ENCODE data around the gene DDIAS.
"Not testable (repeated sequence)": the region's sequence is repeated elsewhere in the genome, so short reads cannot be mapped to it uniquely, and the experiment has no call there.

The DDIAS gene

DNA sequence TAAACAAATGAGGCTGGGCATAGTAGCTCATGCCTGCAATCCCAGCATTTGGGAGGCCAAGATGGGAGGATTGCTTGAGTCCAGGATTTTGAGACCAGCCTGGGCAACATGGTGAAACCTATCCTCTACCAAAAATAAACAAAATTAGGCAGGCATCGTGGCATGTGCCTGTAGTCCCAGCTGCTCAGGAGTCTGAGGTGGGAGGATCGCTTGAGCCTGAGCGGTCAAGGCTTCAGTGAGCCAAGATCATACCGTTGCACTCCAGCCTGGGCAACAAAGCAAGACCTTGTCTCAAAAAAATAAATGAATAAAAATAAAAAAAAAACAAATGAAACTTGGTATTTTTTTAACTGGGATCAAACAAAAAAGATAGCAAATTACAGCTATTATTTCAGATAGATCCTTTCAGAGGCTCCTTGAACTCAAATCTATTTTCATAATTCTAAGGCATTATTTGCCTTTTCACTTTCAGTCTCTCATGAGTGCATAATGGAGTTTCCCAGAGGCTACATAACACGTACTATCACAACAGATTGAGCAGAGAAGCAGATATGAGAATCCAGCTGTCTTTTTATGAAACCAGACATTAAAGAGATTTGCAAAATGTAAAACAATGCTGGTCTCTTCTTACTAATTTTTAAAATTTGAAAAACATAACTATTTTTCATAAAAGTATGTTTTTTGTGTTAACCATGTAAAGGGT is 23.1 kb downstream of the DDIAS start:
- TF ChIP-seq ZNF274 (IDR thresholded peaks at IDR 0.05; ENCODE audit: low read depth, low read length), result no peak
- H3K4me3 ChIP-seq (ENCODE audit: low read length), result no peak overlapping the region

DNA sequence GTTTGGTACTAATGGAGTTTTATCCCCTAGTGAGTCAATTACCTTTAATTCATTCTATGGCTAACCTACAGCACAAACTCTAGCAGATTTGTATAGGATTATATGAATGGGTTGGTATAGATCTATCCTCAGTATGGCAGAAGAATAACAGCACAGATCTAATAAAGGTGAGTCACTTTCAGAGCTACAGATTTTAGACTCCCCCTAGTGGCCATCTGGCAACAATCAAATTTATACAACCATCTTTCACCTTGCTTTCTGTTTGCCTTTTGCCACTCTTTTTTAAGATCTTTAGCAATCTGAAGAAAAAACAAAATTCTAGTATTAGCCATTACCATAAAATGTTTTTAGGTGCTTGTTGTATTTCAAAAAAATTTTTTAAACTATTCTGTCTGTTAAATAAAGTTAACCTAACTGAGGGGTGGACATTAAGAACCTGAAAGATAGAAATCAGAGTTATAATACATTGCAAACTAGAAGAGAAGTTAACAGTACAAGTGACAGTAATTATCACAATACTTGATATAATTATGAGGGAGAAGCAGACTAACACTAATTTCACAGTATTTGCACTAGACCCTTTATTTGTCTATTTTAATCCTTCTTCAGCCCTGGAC is 25.8 kb downstream of the DDIAS start:
- no peak for TF ChIP-seq ZNF274 (IDR thresholded peaks at IDR 0.05; ENCODE audit: low read depth, low read length)
- no peak overlapping the region for H3K4me3 ChIP-seq (ENCODE audit: low read length)

DNA sequence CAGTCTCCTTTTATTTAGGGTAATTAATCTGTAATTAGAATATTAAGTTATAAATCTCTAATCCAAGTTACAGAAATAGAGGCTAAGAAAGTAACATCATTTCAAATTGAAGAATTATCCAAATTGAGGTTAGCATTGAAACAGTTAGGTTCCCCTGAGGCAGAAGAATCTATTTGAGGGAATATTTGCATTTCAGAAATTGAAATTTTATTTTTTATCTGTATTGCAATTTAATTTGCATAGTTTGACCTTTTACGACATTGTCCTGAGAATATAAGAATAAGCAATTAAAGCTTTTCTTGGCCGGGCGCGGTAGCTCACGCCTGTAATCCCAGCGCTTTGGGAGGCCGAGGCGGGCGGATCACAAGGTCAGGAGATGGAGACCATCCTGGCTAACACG is 27.6 kb downstream of the DDIAS start:
- H3K4me3 ChIP-seq (ENCODE audit: low read length), result no peak overlapping the region
- no peak for TF ChIP-seq ZNF274 (IDR thresholded peaks at IDR 0.05; ENCODE audit: low read depth, low read length)

DNA sequence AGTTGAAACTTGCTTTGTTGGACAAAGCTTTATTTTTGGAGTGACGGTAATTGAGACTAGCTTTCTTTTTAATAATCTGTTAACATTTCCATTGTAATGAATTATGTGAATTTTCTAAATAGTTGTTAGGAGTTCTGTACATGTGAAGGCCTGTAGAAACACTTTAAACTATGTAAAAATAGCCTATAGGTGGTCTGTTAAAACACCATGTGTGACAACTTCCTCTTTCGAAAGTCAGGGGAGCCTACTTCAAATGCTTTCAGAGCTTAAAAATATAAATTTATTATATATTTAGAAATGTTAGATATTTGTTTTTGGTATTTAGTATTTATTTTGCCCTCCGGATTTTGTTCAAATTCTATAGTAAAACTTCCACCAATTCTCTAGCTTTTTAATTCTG is 28.7 kb downstream of the DDIAS start:
- no peak for TF ChIP-seq ZNF274 (IDR thresholded peaks at IDR 0.05; ENCODE audit: low read depth, low read length)
- no peak overlapping the region for H3K4me3 ChIP-seq (ENCODE audit: low read length)

DNA sequence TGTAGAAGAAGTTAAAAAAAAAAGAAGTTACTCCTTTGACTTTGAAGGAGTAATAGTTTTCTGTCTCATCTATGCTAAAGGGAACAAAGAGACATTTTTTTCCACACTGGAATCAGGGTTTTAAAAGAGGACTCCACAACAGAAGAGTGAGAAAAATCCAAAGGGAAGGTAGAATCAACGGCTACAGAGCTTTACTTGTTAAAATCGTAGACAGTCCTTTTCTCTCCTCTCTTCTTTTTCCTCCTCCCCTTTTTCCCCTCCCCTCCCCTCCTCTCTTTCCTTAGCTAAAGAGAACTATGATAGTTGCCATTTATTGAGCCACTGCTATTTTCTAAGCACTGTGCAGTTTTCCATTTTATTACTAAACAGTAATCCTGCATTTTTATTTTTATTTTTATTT is 29.2 kb downstream of the DDIAS start:
- H3K4me3 ChIP-seq (ENCODE audit: low read length), result no peak overlapping the region

DNA sequence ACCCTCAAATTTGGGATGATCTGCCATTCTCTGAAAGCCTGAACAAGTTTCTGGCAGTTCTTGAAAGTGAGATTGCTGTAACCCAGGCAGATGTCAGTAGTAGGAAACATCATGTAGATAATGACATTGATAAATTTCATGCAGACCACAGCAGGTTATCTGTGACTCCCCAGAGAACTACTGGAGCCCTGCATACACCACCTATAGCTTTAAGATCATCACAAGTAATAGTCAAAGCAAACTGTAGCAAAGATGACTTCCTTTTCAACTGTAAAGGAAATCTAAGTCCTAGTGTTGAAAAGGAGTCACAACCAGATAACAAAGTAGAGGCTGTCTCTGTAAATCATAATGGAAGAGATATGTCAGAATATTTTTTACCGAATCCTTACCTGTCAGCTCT is 31.0 kb downstream of the DDIAS start:
- H3K4me3 ChIP-seq (ENCODE audit: low read length), result no peak overlapping the region
- TF ChIP-seq ZNF274 (IDR thresholded peaks at IDR 0.05; ENCODE audit: low read depth, low read length), result no peak

More for the DNA sequence above, 29.2 kb downstream of the DDIAS start:
- TF ChIP-seq ZNF274 (IDR thresholded peaks at IDR 0.05; ENCODE audit: low read depth, low read length), result no peak

DNA sequence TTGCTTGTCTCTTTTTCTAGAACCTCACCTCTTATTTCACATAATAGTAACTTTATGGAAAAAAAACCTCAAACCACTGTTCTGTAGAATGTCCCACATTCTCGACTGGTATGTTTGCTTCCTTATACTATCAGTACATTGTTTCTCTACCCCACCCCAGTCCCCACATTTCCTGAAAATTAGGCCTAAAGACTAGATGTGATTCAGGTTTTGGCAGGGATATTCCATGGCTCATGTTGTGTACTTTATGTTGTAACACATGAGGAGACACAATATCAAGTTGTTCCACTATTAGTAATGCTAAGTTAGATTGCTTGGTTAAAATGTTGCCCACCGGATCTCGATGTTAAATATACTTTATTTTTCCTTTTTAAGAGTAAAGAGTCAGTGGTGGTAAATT is 34.7 kb downstream of the DDIAS start:
- TF ChIP-seq ZNF274 (IDR thresholded peaks at IDR 0.05; ENCODE audit: low read depth, low read length), result no peak
- no peak overlapping the region for H3K4me3 ChIP-seq (ENCODE audit: low read length)

DNA sequence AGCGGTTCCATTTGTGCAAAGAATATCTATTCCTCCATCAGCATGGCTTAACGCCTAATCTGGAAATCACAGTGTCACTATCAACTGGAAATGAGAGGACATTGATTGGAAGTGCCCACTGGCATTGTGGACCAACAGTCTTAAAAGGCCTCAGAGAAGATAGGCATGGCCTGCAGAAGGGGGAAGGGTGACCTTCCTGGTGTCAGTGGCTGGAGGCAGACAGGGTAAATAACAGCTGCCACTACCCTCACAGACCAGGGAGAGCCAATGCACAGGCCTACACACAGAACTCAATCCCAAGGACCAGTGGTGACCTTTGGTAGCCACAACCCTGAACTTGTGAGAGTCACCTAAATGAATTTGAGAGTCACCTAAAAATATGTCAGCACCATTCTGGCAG is 36.0 kb downstream of the DDIAS start:
- H3K4me3 ChIP-seq (ENCODE audit: low read length), result no peak overlapping the region
- TF ChIP-seq ZNF274 (IDR thresholded peaks at IDR 0.05; ENCODE audit: low read depth, low read length), result no peak

DNA sequence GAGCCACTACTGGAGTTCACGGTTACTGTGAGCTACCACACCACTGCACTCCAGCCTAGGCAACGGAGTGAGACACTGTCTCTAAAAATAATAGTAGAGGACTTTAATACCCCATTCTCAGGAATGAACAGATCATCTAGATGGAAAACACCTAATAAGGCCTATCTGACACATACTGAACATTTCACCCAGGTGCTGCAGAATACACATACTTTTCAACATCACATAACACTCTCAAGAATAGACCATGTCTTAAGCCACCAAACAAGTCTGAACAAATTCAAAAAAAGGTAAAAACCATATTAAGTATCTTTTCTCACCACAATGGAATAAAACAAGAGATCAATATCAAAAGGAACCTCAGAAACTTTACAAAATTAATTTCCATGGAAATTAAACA is 37.9 kb downstream of the DDIAS start:
- no peak for TF ChIP-seq ZNF274 (IDR thresholded peaks at IDR 0.05; ENCODE audit: low read depth, low read length)
- no peak overlapping the region for H3K4me3 ChIP-seq (ENCODE audit: low read length)

DNA sequence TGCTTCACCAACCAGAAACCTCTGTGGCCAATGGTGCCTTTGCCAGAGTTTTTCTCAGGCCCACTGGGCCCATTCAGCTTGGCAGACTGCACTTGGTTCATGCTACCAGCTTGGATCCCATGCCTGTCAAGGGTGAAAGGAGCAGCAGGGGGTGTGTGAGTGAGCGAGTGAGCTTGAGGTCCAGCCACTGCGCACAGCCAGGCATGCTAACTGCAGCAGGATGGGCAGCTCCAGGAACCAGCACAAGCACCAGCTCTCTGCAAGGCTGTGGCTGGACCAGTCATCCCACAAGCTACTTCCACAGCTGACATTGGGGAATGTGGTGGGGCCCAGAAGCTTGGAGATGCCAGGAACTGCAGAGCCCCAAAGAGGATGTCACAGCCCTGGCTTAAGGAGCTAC is 40.8 kb downstream of the DDIAS start:
- TF ChIP-seq ZNF274 (IDR thresholded peaks at IDR 0.05; ENCODE audit: low read depth, low read length), result no peak
- H3K4me3 ChIP-seq (ENCODE audit: low read length), result no peak overlapping the region

DNA sequence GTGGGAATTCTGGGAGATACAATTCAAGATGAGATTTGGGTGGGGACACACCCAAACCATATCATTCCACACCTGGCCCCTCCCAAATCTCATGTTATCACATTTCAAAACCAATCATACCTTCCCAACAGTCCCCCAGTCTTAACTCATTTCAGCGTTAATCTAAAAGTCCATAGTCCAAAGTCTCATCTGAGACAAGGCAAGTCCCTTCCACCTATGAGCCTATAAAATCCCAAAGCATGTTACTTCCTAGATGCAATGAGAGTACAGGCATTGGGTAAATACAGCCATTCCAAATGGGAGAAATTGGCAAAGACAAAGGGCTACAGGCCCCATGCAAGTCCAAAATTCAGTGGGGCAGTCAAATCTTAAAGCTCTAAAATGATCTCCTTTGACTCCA is 41.9 kb downstream of the DDIAS start:
- H3K4me3 ChIP-seq (ENCODE audit: low read length), result not testable (repeated sequence)

DNA sequence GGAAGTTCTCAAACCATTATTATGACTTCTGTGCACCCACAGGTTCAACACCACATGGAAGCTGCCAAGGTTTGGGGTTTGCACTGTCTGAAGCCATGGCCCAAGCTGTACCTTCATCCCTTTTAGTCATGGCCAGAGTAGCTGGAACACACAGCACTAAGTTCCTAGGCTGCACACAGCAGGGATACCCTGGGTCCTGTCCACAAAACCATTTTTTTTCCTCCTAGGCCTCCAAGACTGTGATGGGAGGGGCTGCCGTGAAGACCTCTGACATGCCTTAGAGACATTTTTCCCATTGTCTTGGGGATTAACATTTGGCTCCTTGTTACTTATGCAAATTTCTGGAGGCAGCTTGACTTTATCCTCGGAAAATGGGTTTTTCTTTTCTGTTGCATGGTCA is 42.7 kb downstream of the DDIAS start:
- no peak overlapping the region for H3K4me3 ChIP-seq (ENCODE audit: low read length)
- TF ChIP-seq ZNF274 (IDR thresholded peaks at IDR 0.05; ENCODE audit: low read depth, low read length), result no peak

DNA sequence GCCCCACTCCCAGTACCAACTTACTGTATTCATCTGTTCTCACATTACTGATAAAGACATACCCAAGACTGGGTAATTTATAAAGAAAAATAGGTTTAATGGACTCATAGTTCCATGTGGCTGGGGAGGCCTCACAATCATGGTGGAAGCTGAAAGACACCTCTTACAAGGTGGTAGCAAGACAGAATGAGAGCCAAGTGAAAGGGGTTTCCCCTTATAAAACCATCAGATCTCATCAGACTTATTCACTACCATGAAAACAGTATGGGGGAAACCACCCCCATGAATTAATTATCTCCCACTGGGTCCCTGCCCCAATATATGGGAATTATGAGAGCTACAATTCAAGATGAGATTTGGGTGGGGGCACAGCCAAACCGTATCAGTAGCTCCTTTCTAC is 43.5 kb downstream of the DDIAS start:
- H3K4me3 ChIP-seq (ENCODE audit: low read length), result not testable (repeated sequence)

DNA sequence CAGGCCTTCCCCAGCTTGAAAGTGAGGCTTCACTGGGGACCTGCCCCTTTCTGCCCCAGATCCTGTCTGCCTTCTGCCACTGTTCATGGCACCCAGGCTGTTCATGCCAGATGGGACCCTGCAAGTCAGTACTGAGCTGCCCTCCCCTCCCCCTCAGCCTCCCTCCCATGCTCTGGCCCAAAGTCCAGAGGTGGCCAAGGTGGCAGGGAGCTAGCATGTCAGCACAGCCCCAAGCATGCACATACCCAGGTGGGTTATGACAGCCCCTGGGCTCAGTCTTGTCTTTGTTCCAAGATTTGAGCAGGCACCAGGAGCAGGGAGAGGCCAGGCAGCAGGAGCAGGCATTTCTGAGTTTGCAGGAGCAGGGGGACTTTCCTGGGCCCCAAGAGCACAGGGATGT is 44.1 kb downstream of the DDIAS start:
- no peak for TF ChIP-seq ZNF274 (IDR thresholded peaks at IDR 0.05; ENCODE audit: low read depth, low read length)
- no peak overlapping the region for H3K4me3 ChIP-seq (ENCODE audit: low read length)

DNA sequence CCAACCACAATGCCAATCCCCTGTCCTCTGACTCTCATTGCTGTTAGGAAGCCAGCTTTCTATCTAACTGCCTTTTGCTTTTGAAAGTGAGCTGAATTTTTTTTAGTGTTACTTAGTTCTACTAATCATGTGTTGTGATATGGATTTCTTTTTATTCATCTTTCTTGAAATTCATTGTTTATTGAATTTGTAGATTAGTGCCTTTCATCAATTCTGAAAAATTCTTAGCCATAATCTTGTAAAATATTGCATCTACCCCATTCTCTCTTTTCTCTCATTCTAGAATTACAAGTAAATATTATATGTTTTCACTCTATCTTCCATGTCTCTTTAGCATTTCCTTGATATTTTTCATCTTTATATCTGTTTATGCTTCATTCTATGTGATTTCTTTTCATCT is 47.8 kb downstream of the DDIAS start:
- H3K4me3 ChIP-seq (ENCODE audit: low read length), result no peak overlapping the region

DNA sequence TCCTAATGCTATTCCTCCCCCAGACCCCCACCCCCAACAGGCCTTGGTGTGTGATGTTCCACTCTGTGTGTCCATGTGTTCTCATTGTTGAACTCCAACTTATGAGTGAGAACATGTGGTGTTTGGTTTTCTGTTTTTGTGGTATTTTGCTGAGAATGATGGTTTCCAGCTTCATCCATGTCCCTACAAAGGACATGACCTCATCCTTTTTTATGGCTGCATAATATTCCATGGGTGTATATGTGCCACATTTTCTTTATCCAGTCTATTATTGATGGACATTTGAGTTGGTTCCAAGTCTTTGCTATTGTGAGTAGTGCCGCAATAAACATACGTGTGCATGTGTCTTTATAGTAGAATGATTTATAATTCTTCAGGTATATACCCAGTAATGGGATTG is 49.0 kb downstream of the DDIAS start:
- H3K4me3 ChIP-seq (ENCODE audit: low read length), result not testable (repeated sequence)

More for the DNA sequence above, 47.8 kb downstream of the DDIAS start:
- no peak for TF ChIP-seq ZNF274 (IDR thresholded peaks at IDR 0.05; ENCODE audit: low read depth, low read length)

DNA sequence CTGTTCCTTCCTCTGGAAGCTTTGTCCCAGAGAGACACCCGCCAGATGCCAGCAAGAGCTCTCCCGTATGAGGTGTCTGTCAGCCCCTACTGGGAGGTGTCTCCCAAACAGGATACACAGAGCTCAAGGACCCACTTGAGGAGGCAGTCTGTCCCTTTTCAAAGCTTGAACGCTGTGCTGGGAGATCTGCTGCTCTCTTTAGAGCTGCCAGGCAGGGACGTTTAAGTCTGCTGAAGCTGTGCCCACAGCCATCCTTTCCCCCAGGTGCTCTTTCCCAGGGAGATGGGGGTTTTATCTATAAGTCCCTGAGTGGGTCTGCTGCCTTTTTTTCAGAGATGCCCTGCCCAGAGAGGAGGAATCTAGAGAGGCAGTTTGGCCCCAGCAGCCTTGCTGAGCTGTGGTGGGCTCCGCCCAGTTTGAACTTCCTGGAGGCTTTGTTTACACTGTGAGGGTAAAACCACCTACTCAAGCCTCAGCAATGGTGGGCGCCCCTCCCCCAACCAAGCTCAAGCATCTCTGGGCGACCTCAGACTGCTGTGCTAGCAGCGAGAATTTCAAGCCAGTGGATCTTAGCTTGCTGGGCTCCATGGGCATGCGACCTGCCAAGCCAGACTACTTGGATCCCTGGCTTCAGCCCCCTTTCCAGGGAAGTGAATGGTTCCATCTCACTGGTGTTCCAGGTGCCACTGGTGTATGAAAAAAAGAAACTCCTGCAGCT is 54.4 kb downstream of the DDIAS start:
- not testable (repeated sequence) for H3K4me3 ChIP-seq (ENCODE audit: low read length)
